HG02763 (cell line): Measurements from ENCODE around the gene ULBP2.

ENCODE experiments used
- ATAC-seq: cut with Tn5 transposase; IDR thresholded peaks from one replicate; pipeline ENCODE4 v1.9.1; 2021; ENCODE audit warnings: mild to moderate bottlenecking, moderate library complexity; ENCODE audit not compliant: unreplicated experiment

The ULBP2 gene, protein sequence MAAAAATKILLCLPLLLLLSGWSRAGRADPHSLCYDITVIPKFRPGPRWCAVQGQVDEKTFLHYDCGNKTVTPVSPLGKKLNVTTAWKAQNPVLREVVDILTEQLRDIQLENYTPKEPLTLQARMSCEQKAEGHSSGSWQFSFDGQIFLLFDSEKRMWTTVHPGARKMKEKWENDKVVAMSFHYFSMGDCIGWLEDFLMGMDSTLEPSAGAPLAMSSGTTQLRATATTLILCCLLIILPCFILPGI

DNA sequence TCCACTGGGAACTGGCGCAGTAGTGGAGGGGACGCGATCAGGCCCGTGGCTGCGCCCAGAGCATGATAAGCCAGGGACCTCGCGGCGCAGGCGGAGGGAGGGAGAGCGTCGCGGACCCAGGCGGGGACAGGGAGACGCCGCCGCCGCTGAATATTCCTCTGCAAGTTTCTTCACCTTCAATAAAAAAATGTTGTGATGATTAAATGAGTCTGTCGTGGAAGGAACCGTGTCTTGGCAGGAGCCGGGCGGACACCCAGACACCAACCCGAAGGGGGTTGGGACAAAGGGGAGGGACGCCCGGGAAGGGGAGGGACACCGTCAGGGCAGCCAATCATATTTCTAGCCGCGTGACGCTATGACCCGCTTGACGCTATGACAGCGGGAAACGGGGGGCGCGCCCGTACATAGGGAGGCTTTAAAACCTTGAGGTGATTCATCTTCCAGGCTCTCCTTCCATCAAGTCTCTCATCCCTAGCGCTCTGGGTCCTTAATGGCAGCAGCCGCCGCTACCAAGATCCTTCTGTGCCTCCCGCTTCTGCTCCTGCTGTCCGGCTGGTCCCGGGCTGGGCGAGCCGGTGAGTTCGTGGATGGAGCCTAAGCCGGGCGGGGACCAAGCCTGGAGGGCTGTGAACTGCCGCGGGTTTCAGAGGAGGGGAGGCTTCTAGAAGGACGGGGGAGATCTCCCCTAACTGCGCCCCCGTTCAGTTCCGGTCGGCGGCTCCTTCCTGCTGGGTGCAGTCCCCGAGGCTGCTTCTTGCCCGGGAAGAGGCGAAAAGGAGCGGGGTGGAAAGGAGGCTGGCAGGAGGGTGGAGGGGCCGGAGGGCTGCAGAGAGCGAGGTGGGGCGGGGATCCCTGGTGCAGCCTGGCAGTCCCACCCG is at the start of gene ULBP2:
Gene ULBP2, plus strand, starts transcription at position 432 of the 878 bp plus-strand sequence. Its CDS starts 59 bp downstream, at position 491.
- ATAC-seq = no peak

- ATAC-seq = no peak
These were observed 46.7 kb upstream of the ULBP2 start for GRCh38 chr6:149895048-149895590.

GRCh38 chr6:149895833-149896271 is 46.0 kb upstream of the ULBP2 start:
- no peak for ATAC-seq

DNA sequence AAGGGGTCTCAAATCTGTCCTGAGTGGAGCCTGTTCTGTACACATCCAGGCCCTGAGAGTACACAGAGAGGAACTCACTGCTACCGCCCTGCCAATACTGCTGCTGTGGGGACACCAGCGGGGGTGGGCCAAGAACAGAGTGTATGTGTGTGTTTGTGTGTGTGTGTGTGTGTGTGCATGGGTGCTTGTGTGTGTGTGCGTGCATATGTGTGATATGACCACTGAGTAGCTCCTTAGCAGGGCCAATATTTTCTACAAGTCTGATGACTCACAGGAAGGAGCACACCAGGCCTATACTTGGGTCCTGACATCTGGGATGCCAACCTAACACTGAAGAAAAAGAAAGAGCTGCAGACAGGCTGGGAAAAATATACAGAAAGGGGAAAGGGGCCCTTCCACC is 45.3 kb upstream of the ULBP2 start:
- no peak for ATAC-seq

DNA sequence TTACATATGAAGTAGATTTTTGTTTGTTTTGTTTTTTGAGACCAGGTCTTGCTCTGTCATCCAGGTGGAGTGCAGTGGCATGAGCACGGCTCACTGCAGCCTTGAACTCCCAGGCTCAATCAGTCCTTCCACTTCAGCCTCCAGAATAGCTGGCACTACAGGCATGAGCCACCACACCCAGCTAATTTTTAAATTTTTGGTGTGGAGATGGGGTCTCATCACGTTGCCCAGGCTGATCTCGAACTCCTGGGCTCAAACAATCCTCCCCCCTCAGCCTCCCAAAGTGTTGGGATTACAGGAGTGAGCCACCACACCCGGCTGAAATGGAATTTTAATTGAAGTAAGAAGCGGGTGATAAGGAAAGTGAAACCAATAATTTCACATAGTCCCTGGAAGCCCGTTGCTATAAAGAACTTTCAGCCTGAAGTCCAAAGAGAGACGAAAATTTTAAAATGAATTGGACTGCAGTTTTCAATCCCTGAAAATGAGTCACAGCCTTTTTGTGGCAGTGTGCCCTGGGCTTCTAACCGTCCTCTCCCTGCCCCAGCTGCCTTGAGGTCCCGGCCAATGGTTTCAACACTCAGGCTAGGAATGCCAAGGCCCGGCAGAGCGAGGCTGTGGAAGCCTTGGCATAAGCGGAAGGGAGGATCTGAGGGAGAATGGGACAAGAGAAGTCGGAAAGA is 44.7 kb upstream of the ULBP2 start:
- no peak for ATAC-seq

DNA sequence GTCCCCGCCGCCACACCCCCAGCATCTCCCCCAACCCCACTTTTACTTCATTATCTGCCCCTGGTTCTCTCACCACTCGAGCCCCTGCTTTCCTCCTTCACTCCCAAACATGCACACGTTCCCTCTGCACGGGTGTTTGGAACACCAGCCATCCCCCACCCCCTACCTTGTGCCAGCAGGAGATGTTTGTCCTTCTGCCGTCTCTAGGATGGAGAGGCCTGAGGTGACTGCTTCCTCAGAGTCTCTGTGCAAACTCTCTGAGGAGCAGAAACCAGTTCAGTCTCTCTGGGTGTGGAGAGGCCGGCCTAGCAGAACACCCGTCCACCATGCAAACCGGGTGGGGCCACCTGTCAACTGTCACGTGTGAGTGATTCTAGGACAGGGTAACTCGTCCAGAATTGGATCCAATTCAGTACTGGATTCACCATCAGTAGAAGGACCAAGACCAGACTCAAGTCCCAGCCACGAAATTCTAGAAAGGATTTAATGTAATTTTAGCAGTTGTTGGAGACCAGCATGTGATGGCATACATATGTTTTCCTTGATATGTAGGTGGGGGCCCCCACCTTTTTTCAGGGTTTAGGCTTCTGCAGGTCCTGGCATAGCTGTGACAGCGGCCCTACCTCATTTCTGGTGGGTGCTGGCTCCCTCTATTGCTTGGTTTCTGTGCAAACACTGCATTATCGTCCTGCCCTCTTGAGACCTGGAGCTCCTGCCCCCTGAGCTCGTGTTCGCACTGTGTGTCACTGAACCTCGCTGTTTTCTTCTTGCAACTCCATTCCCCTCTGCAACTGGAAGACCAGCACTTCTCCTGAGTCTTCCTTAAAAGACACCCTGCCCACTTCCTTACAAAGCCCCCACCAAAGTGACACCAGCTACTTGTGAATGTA is 43.7 kb upstream of the ULBP2 start, which contains the start of gene RAET1E:
Gene RAET1E, minus strand, starts transcription at position 259 of the 890 bp plus-strand sequence. CDS start 7,212 bp downstream, outside the sequence.
- no peak for ATAC-seq

DNA sequence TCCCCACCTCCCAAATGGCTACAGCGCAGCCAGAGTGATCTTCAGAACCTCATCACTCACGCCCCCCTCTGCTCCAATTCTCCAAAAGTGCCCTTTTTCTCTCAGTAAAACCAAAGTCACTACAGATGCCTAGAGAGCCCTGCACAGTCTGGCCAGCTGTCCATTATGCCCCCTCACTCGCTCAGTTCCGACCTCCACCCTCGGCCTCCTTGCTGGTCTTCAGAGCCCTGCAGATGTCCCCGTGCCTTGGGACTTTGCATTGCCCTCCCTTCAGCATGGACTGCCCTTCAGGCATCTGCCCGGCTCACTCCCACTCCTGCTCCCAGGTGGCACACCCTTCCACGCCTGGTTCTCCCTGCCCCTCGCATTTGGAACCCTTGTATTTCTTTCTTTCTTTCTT is 42.8 kb upstream of the ULBP2 start:
- no peak for ATAC-seq

DNA sequence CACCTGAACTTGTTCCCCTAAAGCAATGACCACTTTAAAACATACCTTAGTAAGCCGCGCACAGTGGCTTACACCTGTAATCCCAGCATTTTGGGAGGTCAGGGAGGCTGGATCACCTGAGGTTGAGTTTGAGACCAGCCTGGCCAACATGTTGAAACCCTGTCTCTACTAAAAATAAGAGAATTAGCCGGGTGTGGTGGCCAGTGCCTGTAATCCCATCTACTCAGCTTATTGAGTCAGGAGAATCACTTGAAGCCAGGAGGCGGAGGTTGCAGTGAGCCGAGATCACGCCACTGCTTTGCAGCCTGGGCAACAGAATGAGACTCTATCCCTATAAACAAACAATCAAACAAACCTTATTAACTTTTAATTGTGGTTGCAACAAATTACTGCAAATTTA is 42.3 kb upstream of the ULBP2 start:
- no peak for ATAC-seq

- no peak for ATAC-seq
These were observed 41.7 kb upstream of the ULBP2 start for GRCh38 chr6:149899926-149900619.

- no peak for ATAC-seq
These were observed 41.0 kb upstream of the ULBP2 start for GRCh38 chr6:149900620-149901443.

GRCh38 chr6:149901444-149902140 is 40.2 kb upstream of the ULBP2 start:
- no peak for ATAC-seq

- ATAC-seq = no peak
These were observed 37.7 kb upstream of the ULBP2 start for GRCh38 chr6:149903938-149904611.

DNA sequence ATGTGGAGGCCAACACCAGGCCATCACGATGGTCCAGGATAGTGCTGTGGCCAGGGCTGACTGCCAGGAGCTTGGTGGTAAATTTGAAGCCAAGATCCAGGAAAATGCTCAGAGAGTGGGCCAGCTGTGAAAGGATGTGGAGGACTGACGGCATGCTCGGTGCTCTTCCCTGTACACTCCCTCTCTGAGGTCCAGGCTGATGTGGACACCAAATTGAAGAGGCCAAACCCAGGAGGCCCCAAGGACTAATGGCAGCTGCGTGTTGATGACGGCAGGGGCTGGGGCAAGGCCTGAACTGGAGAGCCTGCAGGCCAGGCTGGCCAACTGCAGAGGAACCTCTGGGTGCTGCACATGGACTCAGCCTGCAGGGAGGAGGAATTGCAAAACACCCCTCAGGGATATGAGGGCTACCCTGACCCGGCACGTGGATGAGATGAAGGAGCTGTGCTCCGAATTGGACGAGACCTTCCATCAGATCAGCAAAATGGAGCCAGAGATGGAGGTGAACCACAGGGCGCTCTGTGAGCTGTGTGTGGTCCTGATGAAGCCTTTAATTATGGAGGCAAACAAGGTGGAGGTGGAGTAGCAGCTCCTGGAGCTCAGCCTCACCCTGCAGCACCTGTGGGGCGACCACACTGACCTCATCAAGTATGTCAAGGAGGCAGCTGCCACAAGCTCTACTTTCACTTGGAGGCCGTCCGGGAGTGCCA is 37.0 kb upstream of the ULBP2 start:
- no peak for ATAC-seq

- ATAC-seq = no peak
These were observed 36.4 kb upstream of the ULBP2 start for GRCh38 chr6:149905371-149905910.

DNA sequence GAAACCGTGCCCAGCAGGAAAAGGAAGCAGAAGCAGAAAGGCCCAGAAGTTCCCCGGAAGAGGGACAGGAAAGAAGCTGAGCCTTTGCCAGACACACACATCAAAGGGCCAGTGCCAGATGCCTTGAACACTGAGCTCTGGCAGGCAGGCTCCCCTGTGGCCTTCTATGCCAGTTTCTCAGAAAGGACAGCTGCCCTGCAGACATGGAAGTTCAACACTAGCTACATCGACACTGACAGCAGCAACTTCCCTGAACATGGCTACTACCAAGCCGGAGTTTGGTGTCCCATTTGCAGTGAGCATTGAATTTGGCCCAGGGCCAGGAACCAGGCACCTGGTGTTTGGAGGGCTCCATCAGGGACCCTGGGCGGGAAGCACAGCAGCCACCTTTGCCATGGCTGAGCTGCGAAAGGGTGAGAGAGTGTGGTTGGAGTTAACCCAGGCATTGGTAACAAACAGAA is 35.9 kb upstream of the ULBP2 start:
- no peak for ATAC-seq

DNA sequence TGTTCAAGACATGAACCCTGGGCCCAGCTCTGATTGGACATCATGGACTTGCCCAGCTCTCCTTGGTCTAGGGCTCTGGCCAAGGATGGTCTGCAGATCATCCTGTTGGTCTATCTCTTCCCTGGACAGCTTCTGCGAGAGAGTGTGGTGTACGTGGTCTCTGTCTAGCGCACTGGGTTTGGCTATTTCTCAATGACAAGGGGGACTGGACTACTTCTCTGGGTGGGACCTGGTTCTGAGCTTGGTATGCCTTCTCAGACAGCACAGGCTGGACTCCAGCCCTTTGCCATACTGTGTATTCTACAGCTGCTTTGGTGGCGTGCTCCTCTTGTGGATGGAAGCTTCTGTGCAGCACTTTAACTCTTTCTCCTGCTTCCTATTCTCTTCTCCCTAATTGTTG is 35.4 kb upstream of the ULBP2 start:
- no peak for ATAC-seq

DNA sequence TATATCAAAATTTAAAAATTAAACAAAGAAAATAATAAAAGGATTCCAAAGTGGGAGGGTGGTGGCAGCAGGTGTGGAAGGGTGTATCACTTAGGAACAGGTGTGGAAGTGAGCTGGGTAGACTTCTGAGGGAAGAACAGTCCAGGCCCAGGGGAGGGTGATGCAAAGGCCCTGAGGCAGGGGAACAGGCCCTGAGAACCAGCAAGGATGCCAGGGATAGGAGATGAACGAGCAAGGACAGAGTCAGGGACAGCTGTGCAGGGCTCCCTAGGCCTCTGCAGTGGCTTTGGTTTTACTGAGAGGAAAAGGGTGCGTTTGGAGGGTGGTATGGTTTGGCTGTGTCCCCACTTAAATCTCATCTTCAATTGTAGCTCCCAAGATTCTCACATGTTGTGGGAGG is 34.5 kb upstream of the ULBP2 start:
- ATAC-seq = no peak
